Measurements from ENCODE around the gene SNX9.
"Not testable (repeated sequence)": the region's sequence is repeated elsewhere in the genome, so short reads cannot be mapped to it uniquely, and the experiment has no call there.

SNX9 gene

GRCh38 chr6:157823001-157823527 lies at the start of gene SNX9:
TSS of gene SNX9 (plus strand) at chr6:157823246. CDS start at chr6:157823435, 189 bp downstream.
- peak; percentile 46 for DNase-seq (ENCODE audit: low read depth)

GRCh38 chr6:157773248-157773773 lies 49.7 kb upstream of the SNX9 start:
- no peak for DNase-seq (ENCODE audit: low read depth)

GRCh38 chr6:157774153-157775135 lies 48.6 kb upstream of the SNX9 start:
- DNase-seq (ENCODE audit: low read depth) = no peak

- DNase-seq (ENCODE audit: low read depth) = no peak
These were observed 47.7 kb upstream of the SNX9 start for GRCh38 chr6:157775376-157775775.

- DNase-seq (ENCODE audit: low read depth) = no peak
These were observed 45.7 kb upstream of the SNX9 start for GRCh38 chr6:157777344-157777743.

GRCh38 chr6:157778719-157779118 lies 44.3 kb upstream of the SNX9 start:
- no peak for DNase-seq (ENCODE audit: low read depth)

- DNase-seq (ENCODE audit: low read depth) = no peak
These were observed 43.1 kb upstream of the SNX9 start for GRCh38 chr6:157779705-157780604.

GRCh38 chr6:157785636-157786035 lies 37.4 kb upstream of the SNX9 start:
- DNase-seq (ENCODE audit: low read depth) = no peak

GRCh38 chr6:157786221-157786620 lies 36.8 kb upstream of the SNX9 start:
- no peak for DNase-seq (ENCODE audit: low read depth)

GRCh38 chr6:157787080-157787479 lies 36.0 kb upstream of the SNX9 start:
- DNase-seq (ENCODE audit: low read depth) = peak; percentile 55

- no peak for DNase-seq (ENCODE audit: low read depth)
These were observed 34.9 kb upstream of the SNX9 start for GRCh38 chr6:157788180-157788579.

GRCh38 chr6:157789297-157789696 lies 33.7 kb upstream of the SNX9 start:
- DNase-seq (ENCODE audit: low read depth) = no peak

- no peak for DNase-seq (ENCODE audit: low read depth)
These were observed 33.2 kb upstream of the SNX9 start for GRCh38 chr6:157789861-157790260.

GRCh38 chr6:157790548-157791160 lies 32.4 kb upstream of the SNX9 start:
- no peak for DNase-seq (ENCODE audit: low read depth)

- DNase-seq (ENCODE audit: low read depth) = no peak
These were observed 31.6 kb upstream of the SNX9 start for GRCh38 chr6:157791450-157791849.

- DNase-seq (ENCODE audit: low read depth) = no peak
These were observed 30.4 kb upstream of the SNX9 start for GRCh38 chr6:157792671-157793070.

GRCh38 chr6:157794012-157794411 lies 29.0 kb upstream of the SNX9 start:
- DNase-seq (ENCODE audit: low read depth) = not testable (repeated sequence)

GRCh38 chr6:157795841-157796240 lies 27.2 kb upstream of the SNX9 start:
- DNase-seq (ENCODE audit: low read depth) = no peak

GRCh38 chr6:157798851-157799250 lies 24.2 kb upstream of the SNX9 start:
- DNase-seq (ENCODE audit: low read depth) = no peak

- not testable (repeated sequence) for DNase-seq (ENCODE audit: low read depth)
These were observed 23.5 kb upstream of the SNX9 start for GRCh38 chr6:157799561-157799960.

GRCh38 chr6:157800420-157801237 lies 22.4 kb upstream of the SNX9 start:
- DNase-seq (ENCODE audit: low read depth) = peak; percentile 37

All from fibroblast of the conjunctiva (primary cell).